ENCODE data around the gene SH3D19. TPM values are rescaled to one million over a fixed set of nuclear protein-coding genes. Genes with fewer than 3 reads are reported as not detected.
"Not testable (repeated sequence)": the region's sequence is repeated elsewhere in the genome, so short reads cannot be mapped to it uniquely, and the experiment has no call there.

The SH3D19 gene
- total RNA-seq, 3 donors from 2014 or later: 97.5 to 140 (median 102) TPM

- Histone ChIP-seq H3K9me3 (no peaks in the 10 kb centered on the region), H3K36me3 (ENCODE audit: low read depth) (no peaks in the 10 kb centered on the region), H3K4me1 (ENCODE audit: low read depth) (peaks cover 21% of the 10 kb centered on the region), H3K4me3 (no peak overlapping the region)
- no peak for ATAC-seq
- intact Hi-C loops (cut with DNase I, micrococcal nuclease): no loop called here
- no peak for DNase-seq
- TF ChIP-seq, protein P1, sequence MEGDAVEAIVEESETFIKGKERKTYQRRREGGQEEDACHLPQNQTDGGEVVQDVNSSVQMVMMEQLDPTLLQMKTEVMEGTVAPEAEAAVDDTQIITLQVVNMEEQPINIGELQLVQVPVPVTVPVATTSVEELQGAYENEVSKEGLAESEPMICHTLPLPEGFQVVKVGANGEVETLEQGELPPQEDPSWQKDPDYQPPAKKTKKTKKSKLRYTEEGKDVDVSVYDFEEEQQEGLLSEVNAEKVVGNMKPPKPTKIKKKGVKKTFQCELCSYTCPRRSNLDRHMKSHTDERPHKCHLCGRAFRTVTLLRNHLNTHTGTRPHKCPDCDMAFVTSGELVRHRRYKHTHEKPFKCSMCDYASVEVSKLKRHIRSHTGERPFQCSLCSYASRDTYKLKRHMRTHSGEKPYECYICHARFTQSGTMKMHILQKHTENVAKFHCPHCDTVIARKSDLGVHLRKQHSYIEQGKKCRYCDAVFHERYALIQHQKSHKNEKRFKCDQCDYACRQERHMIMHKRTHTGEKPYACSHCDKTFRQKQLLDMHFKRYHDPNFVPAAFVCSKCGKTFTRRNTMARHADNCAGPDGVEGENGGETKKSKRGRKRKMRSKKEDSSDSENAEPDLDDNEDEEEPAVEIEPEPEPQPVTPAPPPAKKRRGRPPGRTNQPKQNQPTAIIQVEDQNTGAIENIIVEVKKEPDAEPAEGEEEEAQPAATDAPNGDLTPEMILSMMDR (IDR thresholded peaks at IDR 0.05): no peak
Observed at GRCh38 chr4:151291485-151291884, 33.9 kb downstream of the SH3D19 start.

GRCh38 chr4:151287409-151287808, 38.0 kb downstream of the SH3D19 start:
- H3K9me3 ChIP-seq: no peaks in the 10 kb centered on the region
- TF ChIP-seq, protein P1 (IDR thresholded peaks at IDR 0.05): no peak
- intact Hi-C loops (cut with DNase I, micrococcal nuclease): loop anchor here in 1 of 2 donors (10.0 kb wide), 1 partner anchor 77 kb away; no protein-coding TSS in a partner anchor
- no peaks in the 10 kb centered on the region for H3K36me3 ChIP-seq (ENCODE audit: low read depth)
- ATAC-seq: no peak
- DNase-seq: no peak
- peaks cover 3% of the 10 kb centered on the region for H3K4me1 ChIP-seq (ENCODE audit: low read depth)
- H3K4me3 ChIP-seq: no peak overlapping the region

GRCh38 chr4:151284534-151285245, 40.7 kb downstream of the SH3D19 start:
- H3K4me3 ChIP-seq: no peak overlapping the region
- TF ChIP-seq, protein P1 (IDR thresholded peaks at IDR 0.05): no peak
- intact Hi-C loops (cut with DNase I, micrococcal nuclease): loop anchor here in 1 of 2 donors (10.0 kb wide), 1 partner anchor 80 kb away; no protein-coding TSS in a partner anchor
- no peaks in the 10 kb centered on the region for H3K36me3 ChIP-seq (ENCODE audit: low read depth)
- DNase-seq (no peak), ATAC-seq (no peak)
- no peaks in the 10 kb centered on the region for H3K9me3 ChIP-seq
- H3K4me1 ChIP-seq (ENCODE audit: low read depth): no peaks in the 10 kb centered on the region

DNA sequence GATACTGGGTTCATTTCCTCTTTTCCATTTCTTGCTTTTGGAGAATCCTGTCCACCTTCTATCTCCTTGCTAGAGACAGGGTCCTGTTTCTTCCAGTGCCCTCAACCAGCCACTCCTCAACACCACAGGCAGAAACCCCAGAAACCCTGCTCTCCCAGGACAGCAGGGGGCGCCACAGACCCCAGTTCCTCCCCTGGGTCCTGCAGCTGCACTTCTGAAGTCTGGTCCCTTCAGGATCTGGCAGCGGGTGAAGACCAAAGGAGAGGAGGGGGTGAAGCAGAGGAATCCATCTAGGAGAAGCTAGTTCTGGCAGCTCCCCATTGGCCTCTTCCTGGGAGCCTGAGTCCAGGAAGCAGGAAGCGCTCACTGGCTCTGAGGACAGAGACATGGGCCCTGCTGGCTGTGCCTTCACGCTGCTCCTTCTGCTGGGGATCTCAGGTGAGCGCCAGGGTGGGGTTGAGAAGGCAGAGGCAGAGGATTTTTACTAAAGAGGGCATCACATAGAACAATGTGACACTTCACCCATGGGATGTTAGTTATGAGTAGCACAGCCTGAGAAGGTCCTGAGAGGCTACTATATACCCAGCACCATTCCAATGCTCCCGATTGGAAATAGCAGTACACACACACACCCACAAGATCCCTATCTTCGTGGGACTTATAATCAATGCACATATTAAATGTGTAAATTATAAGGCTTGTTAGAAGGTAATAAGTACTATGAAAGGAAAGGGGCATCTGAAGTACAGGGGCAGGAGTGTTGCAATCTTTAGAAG, 48.4 kb downstream of the SH3D19 start, which contains the start of gene PRSS48:
TSS of gene PRSS48 (plus strand) at position 375 of the 776 bp plus-strand sequence. CDS start at position 387, 12 bp downstream.
- ATAC-seq: peak; percentile 90
- DNase-seq: peak in 2 of 3 donors; percentile 85
- no peaks in the 10 kb centered on the region for H3K36me3 ChIP-seq (ENCODE audit: low read depth)
- peaks cover 3% of the 10 kb centered on the region for H3K4me1 ChIP-seq (ENCODE audit: low read depth)
- TF ChIP-seq, protein P1 (IDR thresholded peaks at IDR 0.05): peak; percentile 42
- intact Hi-C loops (cut with DNase I, micrococcal nuclease): no loop called here
- H3K9me3 ChIP-seq: no peaks in the 10 kb centered on the region
- H3K4me3 ChIP-seq: no peak within 1 kb of the TSS

DNA sequence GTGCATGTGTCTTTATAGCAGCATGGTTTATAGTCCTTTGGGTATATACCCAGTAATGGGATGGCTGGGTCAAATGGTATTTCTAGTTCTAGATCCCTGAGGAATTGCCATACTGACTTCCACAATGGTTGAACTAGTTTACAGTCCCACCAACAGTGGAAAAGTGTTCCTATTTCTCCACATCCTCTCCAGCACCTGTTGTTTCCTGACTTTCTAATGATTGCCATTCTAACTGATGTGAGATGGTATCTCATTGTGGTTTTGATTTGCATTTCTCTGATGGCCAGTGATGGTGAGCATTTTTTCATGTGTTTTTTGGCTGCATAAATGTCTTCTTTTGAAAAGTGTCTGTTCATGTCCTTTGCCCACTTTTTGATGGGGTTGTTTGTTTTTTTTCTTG, 56.5 kb downstream of the SH3D19 start:
- H3K4me1 ChIP-seq (ENCODE audit: low read depth); ATAC-seq; H3K36me3 ChIP-seq (ENCODE audit: low read depth); intact Hi-C loops (cut with DNase I, micrococcal nuclease); DNase-seq; H3K9me3 ChIP-seq; H3K4me3 ChIP-seq: not testable (repeated sequence)
